Measurements from ENCODE around the gene NDST4. TPM values are rescaled to one million over a fixed set of nuclear protein-coding genes. Genes with fewer than 3 reads are reported as not detected.

NDST4 gene
- total RNA-seq, 3 donors from 2014 or later (not counting 1 experiment from before 2014, with no cell fraction given) = not detected

- TF ChIP-seq, protein P1, sequence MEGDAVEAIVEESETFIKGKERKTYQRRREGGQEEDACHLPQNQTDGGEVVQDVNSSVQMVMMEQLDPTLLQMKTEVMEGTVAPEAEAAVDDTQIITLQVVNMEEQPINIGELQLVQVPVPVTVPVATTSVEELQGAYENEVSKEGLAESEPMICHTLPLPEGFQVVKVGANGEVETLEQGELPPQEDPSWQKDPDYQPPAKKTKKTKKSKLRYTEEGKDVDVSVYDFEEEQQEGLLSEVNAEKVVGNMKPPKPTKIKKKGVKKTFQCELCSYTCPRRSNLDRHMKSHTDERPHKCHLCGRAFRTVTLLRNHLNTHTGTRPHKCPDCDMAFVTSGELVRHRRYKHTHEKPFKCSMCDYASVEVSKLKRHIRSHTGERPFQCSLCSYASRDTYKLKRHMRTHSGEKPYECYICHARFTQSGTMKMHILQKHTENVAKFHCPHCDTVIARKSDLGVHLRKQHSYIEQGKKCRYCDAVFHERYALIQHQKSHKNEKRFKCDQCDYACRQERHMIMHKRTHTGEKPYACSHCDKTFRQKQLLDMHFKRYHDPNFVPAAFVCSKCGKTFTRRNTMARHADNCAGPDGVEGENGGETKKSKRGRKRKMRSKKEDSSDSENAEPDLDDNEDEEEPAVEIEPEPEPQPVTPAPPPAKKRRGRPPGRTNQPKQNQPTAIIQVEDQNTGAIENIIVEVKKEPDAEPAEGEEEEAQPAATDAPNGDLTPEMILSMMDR (IDR thresholded peaks at IDR 0.05) = no peak
- Histone ChIP-seq H3K4me1 (ENCODE audit: control insufficient read depth, insufficient read depth, low read length) (no peaks in the 10 kb centered on the region), H3K27ac (ENCODE audit: low read length) (no peak overlapping the region), H3K27me3 (ENCODE audit: control insufficient read depth, insufficient read depth, low read length) (no peaks in the 10 kb centered on the region), H3K4me3 (ENCODE audit: low read length) (no peak overlapping the region), H3K36me3 (ENCODE audit: control insufficient read depth, insufficient read depth, low read length) (no peaks in the 10 kb centered on the region), H3K9me3 (ENCODE audit: control insufficient read depth, insufficient read depth, low read length) (no peaks in the 10 kb centered on the region)
- intact Hi-C loops (cut with micrococcal nuclease) = no loop called here
- Mint-ChIP-seq H3K27me3 (ENCODE audit: low read depth in 2 of 2) (no peaks in the 10 kb centered on the region), H3K4me3 (no peak overlapping the region), H3K27ac (no peak overlapping the region), H3K4me1 (no peaks in the 10 kb centered on the region), H3K36me3 (no peaks in the 10 kb centered on the region), H3K9me3 (peaks cover 0 to under 1% of the 10 kb centered on the region in 2 donors)
- ATAC-seq = no peak
- no peak for DNase-seq
Measured at GRCh38 chr4:114875630-114876029, 237.8 kb downstream of the NDST4 start.

- intact Hi-C loops (cut with micrococcal nuclease) = no loop called here
- no peak for ATAC-seq
Measured at GRCh38 chr4:114874321-114874720, 239.1 kb downstream of the NDST4 start.

DNA sequence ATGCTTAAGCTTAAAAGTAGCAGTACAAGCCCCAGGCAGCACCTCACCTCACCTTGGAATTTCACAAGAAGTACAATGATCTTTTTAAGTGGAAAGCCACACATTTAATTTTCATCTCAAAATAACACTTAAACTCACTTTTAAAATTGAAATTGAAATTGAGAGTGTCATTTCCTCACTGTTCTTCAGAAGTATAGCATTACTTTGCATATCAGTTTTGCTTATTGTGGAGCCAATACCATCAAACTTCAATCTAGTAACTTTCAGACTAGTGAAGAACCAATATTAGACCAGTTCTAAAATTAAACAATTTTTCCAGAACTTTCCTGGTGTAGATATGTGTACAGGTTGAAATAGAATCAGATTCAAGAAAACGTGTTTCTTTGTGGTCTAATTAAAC lies 242.4 kb downstream of the NDST4 start:
- ATAC-seq (no peak), DNase-seq (no peak)
- no CpG with 5 or more reads among the region's 1 CpG for WGBS (ENCODE audit: insufficient coverage)
- Mint-ChIP-seq H3K4me1 (no peaks in the 10 kb centered on the region), H3K36me3 (no peaks in the 10 kb centered on the region), H3K4me3 (no peak overlapping the region), H3K27ac (no peak overlapping the region), H3K9me3 (peaks cover 2 to 3% of the 10 kb centered on the region in 2 donors), H3K27me3 (ENCODE audit: low read depth in 2 of 2) (no peaks in the 10 kb centered on the region)
- Histone ChIP-seq H3K27me3 (ENCODE audit: control insufficient read depth, insufficient read depth, low read length) (no peaks in the 10 kb centered on the region), H3K4me1 (ENCODE audit: control insufficient read depth, insufficient read depth, low read length) (no peaks in the 10 kb centered on the region), H3K27ac (ENCODE audit: low read length) (no peak overlapping the region), H3K4me3 (ENCODE audit: low read length) (no peak overlapping the region), H3K36me3 (ENCODE audit: control insufficient read depth, insufficient read depth, low read length) (no peaks in the 10 kb centered on the region), H3K9me3 (ENCODE audit: control insufficient read depth, insufficient read depth, low read length) (no peaks in the 10 kb centered on the region)
- TF ChIP-seq, protein P1 (IDR thresholded peaks at IDR 0.05) = no peak
- intact Hi-C loops (cut with micrococcal nuclease) = no loop called here

More at GRCh38 chr4:114874321-114874720, 239.1 kb downstream of the NDST4 start:
- H3K4me1 ChIP-seq (ENCODE audit: control insufficient read depth, insufficient read depth, low read length) = no peaks in the 10 kb centered on the region
- H3K4me3 ChIP-seq (ENCODE audit: low read length) = no peak overlapping the region
- H3K27me3 ChIP-seq (ENCODE audit: control insufficient read depth, insufficient read depth, low read length) = no peaks in the 10 kb centered on the region
- no peak overlapping the region for H3K27ac ChIP-seq (ENCODE audit: low read length)
- no peak overlapping the region for H3K27ac Mint-ChIP-seq
- TF ChIP-seq, protein P1 (IDR thresholded peaks at IDR 0.05) = no peak
- H3K4me1 Mint-ChIP-seq = no peaks in the 10 kb centered on the region
- H3K36me3 ChIP-seq (ENCODE audit: control insufficient read depth, insufficient read depth, low read length) = no peaks in the 10 kb centered on the region
- no peaks in the 10 kb centered on the region for H3K36me3 Mint-ChIP-seq
- H3K4me3 Mint-ChIP-seq = no peak overlapping the region
- peaks cover 0 to 2% of the 10 kb centered on the region in 2 donors for H3K9me3 Mint-ChIP-seq
- WGBS (ENCODE audit: insufficient coverage) = 90% methylated on average over 1 of the region's 1 CpG
- no peaks in the 10 kb centered on the region for H3K9me3 ChIP-seq (ENCODE audit: control insufficient read depth, insufficient read depth, low read length)
- H3K27me3 Mint-ChIP-seq (ENCODE audit: low read depth in 2 of 2) = no peaks in the 10 kb centered on the region
- no peak for DNase-seq

- Mint-ChIP-seq H3K4me3 (no peak overlapping the region), H3K9me3 (peaks cover 2 to 3% of the 10 kb centered on the region in 2 donors), H3K4me1 (no peaks in the 10 kb centered on the region), H3K27me3 (ENCODE audit: low read depth in 2 of 2) (no peaks in the 10 kb centered on the region), H3K27ac (no peak overlapping the region), H3K36me3 (no peaks in the 10 kb centered on the region)
- Histone ChIP-seq H3K27me3 (ENCODE audit: control insufficient read depth, insufficient read depth, low read length) (no peaks in the 10 kb centered on the region), H3K36me3 (ENCODE audit: control insufficient read depth, insufficient read depth, low read length) (no peaks in the 10 kb centered on the region), H3K27ac (ENCODE audit: low read length) (no peak overlapping the region), H3K9me3 (ENCODE audit: control insufficient read depth, insufficient read depth, low read length) (no peaks in the 10 kb centered on the region), H3K4me1 (ENCODE audit: control insufficient read depth, insufficient read depth, low read length) (no peaks in the 10 kb centered on the region), H3K4me3 (ENCODE audit: low read length) (no peak overlapping the region)
- DNase-seq (no peak), ATAC-seq (no peak)
- WGBS (ENCODE audit: insufficient coverage) = 55% methylated on average over 1 of the region's 2 CpGs
- TF ChIP-seq, protein P1 (IDR thresholded peaks at IDR 0.05) = no peak
- intact Hi-C loops (cut with micrococcal nuclease) = no loop called here
Measured at GRCh38 chr4:114866901-114867670, 246.3 kb downstream of the NDST4 start.

Data from natural killer cell (primary cell).